ENCODE results near the gene C5orf58.

C5orf58 gene

GRCh38 chr5:170257370-170257769 lies 24.6 kb downstream of the C5orf58 start:
- H3K4me3 ChIP-seq (ENCODE audit: low read depth, low read length), result no peak overlapping the region
- TF ChIP-seq CTCF (IDR thresholded peaks at IDR 0.05; ENCODE audit: low read depth, low read length), result no peak

DNA sequence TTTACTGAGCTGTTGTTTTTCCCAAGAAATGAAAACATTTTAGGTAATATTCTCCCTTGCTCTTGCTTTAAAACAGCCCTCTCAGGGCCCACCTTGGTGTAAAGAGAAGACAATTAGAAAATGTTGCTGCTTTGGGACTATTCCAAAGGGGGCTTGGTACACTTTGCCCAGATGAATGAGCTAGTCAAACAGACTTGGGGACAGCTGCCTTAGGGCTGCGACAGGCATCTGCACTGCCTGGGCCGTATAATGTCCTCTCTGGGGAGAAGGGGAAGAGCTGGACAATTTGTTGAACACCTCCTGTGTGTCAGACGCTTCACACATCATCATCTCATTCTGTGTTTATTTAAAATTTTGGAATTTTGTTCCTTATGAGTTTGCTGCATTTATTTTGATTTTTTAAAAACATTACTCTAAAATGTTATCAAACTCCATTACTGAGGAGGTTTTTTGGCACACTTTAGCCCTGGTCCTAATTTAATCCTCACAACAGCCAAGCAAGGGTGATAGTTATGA lies 28.8 kb downstream of the C5orf58 start:
- H3K4me3 ChIP-seq (ENCODE audit: low read depth, low read length), result no peak overlapping the region
- no peak for TF ChIP-seq CTCF (IDR thresholded peaks at IDR 0.05; ENCODE audit: low read depth, low read length)

- no peak for TF ChIP-seq CTCF (IDR thresholded peaks at IDR 0.05; ENCODE audit: low read depth, low read length)
- H3K4me3 ChIP-seq (ENCODE audit: low read depth, low read length), result no peak overlapping the region
These were observed 29.6 kb downstream of the C5orf58 start for GRCh38 chr5:170262061-170263045.

- TF ChIP-seq CTCF (IDR thresholded peaks at IDR 0.05; ENCODE audit: low read depth, low read length), result no peak
These were observed 31.1 kb downstream of the C5orf58 start for GRCh38 chr5:170263906-170264305.

GRCh38 chr5:170265522-170265921 lies 32.7 kb downstream of the C5orf58 start:
- no peak for TF ChIP-seq CTCF (IDR thresholded peaks at IDR 0.05; ENCODE audit: low read depth, low read length)
- H3K4me3 ChIP-seq (ENCODE audit: low read depth, low read length), result no peak overlapping the region

More at GRCh38 chr5:170263906-170264305, 31.1 kb downstream of the C5orf58 start:
- no peak overlapping the region for H3K4me3 ChIP-seq (ENCODE audit: low read depth, low read length)

GRCh38 chr5:170266570-170267381 lies 34.0 kb downstream of the C5orf58 start:
- TF ChIP-seq CTCF (IDR thresholded peaks at IDR 0.05; ENCODE audit: low read depth, low read length), result no peak
- no peak overlapping the region for H3K4me3 ChIP-seq (ENCODE audit: low read depth, low read length)
